ENCODE data around the gene PIP4K2C.
A peak's percentile ranks its signal among the peaks of the same experiment; 100 is the strongest.
"Not testable (repeated sequence)": the region's sequence is repeated elsewhere in the genome, so short reads cannot be mapped to it uniquely, and the experiment has no call there.

PIP4K2C gene

DNA sequence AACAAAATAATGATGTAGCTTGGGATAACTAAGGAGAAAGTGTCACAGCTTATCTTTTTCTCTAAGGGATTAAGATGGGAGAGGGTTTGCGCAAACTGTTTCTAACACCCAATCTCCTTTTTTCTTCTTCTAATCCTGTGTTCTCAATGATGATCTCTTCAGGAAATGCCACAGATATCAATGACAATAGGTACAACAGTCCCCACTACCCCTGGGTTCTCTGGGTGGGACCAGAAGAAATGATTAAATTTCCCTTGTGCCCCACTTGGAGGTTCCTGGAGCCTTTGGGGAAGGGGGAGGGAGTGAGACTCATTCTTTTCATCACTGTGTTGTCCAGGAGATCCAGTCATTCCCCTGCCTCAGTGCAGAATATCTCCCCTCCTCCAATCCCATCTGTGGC lies 8.6 kb upstream of the PIP4K2C start:
- no peak for DNase-seq (ENCODE audit: low read depth in 1 of 2, low spot score in 1 of 2)
- TF ChIP-seq JUND (IDR thresholded peaks at IDR 0.05; ENCODE audit: low read depth) = no peak
- in situ Hi-C loops (cut with HindIII; ENCODE audit: low pct_unique_long_range_greater_than_20kb, low sequenced_read_pairs) = no loop called here

DNA sequence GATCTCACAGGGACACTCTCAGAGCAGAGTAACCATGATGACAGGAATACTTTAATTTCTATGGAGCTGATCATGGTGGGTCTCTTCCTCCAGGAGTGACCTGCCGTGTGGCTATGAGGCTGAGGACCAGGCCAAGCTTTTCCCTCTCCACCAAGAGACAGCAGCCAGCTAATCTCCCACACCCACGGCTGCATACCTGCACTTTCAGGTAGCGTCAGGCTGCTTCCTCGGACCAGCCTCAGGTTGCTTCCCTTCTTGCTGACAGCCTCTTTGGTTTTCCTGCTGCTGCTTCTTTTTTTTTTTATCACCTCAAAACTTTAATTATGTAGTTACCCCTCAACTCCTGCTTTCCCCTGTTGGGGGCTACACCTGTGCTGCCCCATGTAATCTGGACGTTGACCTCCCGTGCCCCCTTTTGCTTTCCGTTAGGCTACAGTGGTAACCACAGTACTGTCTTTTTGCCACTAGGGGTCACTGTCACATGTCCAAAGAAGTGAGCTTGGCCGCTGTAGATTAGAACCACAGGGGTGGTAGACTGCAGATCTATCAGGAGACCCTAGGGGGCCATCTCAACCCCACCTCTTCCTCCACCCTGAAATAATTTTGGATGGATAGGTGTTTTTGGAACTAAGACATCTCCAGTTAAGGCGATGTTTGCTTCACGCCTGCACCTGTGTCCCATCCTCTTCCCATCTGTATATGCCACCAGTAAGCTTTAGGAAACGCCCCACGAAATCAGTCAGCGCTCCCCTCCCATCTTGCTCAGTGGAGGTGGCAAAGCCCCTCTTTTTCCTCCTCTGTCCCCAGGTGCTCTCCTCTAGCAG lies 7.8 kb upstream of the PIP4K2C start:
- in situ Hi-C loops (cut with HindIII; ENCODE audit: low pct_unique_long_range_greater_than_20kb, low sequenced_read_pairs) = no loop called here
- TF ChIP-seq JUND (IDR thresholded peaks at IDR 0.05; ENCODE audit: low read depth) = no peak
- DNase-seq (ENCODE audit: low read depth in 1 of 2, low spot score in 1 of 2) = peak; percentile 74 to 79

DNA sequence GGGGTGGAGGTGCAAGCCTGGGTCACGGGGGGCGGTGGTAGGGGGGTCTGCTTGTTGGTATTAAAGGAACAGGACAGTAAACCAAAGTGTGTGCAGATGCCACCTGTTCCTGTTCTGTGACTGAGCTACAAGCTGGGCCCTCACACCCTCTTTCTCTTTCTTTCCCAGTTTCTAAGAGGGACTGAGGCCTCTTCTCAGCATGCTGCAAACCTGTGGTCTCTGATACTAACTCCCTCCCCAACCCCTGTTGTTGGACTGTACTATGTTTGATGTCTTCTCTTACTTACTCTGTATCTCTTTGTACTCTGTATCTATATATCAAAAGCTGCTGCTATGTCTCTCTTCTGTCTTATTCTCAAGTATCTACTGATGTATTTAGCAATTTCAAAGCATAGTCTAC lies 6.9 kb upstream of the PIP4K2C start:
- DNase-seq (ENCODE audit: low read depth in 1 of 2, low spot score in 1 of 2) = no peak
- in situ Hi-C loops (cut with HindIII; ENCODE audit: low pct_unique_long_range_greater_than_20kb, low sequenced_read_pairs) = no loop called here

DNA sequence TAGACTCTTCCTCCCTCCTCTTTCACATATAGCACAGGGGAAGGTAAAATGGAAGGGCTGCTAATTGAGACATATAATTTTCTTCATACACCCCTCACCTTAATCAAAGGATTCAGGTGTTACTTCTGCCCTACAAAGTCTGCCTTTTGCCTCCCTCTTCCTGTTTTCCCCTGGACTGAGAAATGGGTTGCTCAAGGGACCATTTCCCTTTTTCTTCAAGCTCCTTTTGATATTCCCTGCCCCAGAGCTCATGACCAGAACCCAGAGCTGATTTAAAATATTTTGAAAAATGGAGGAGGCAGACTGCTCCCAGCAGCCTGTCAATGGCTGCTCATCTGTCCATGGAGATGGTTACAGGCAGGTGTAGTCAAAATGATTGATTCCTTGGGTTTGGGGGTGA lies 6.3 kb upstream of the PIP4K2C start:
- no peak for DNase-seq (ENCODE audit: low read depth in 1 of 2, low spot score in 1 of 2)
- in situ Hi-C loops (cut with HindIII; ENCODE audit: low pct_unique_long_range_greater_than_20kb, low sequenced_read_pairs) = no loop called here
- no peak for TF ChIP-seq JUND (IDR thresholded peaks at IDR 0.05; ENCODE audit: low read depth)

More for the DNA sequence above, 6.9 kb upstream of the PIP4K2C start:
- TF ChIP-seq JUND (IDR thresholded peaks at IDR 0.05; ENCODE audit: low read depth) = no peak

DNA sequence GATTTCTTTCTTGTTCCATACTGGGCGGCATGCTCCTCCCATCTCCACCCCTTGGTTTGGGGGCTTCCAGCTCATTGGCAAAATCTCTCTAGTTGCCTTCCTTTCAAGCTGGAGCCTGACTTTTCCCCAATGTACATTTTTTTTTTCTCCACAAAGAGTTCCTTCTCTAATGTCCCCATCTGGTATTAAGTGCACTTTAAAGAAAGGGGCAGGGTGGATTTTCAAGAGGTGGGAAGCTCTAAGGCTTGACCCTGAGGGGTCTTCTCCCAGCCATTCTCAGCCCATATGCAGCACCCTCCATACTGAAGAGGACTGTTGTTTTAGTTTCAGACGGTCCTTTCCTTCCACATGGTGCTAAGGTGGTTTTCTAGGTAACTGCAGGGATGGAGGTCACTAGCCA lies 5.8 kb upstream of the PIP4K2C start:
- TF ChIP-seq JUND (IDR thresholded peaks at IDR 0.05; ENCODE audit: low read depth) = no peak
- in situ Hi-C loops (cut with HindIII; ENCODE audit: low pct_unique_long_range_greater_than_20kb, low sequenced_read_pairs) = no loop called here
- DNase-seq (ENCODE audit: low read depth in 1 of 2, low spot score in 1 of 2) = no peak

DNA sequence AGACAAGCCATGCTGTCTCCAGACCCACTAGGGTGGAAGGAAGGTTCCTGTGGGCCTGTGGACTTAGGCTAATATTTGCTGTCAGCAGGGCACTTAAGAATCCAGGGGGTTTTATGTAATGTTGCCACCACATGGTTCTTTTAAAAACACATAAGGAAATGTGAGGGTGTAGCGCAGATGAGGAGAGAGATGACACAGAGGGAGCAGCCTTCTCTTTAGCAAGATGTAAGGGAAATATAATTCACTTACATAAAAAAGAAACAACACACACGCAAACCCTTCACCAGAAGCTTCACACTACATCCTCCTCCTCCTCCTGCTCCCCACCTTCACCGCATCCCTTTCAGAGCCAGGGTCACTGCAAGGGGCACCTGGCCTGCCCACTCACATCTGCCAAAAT lies 4.9 kb upstream of the PIP4K2C start:
- in situ Hi-C loops (cut with HindIII; ENCODE audit: low pct_unique_long_range_greater_than_20kb, low sequenced_read_pairs) = no loop called here
- no peak for TF ChIP-seq JUND (IDR thresholded peaks at IDR 0.05; ENCODE audit: low read depth)
- no peak for DNase-seq (ENCODE audit: low read depth in 1 of 2, low spot score in 1 of 2)

DNA sequence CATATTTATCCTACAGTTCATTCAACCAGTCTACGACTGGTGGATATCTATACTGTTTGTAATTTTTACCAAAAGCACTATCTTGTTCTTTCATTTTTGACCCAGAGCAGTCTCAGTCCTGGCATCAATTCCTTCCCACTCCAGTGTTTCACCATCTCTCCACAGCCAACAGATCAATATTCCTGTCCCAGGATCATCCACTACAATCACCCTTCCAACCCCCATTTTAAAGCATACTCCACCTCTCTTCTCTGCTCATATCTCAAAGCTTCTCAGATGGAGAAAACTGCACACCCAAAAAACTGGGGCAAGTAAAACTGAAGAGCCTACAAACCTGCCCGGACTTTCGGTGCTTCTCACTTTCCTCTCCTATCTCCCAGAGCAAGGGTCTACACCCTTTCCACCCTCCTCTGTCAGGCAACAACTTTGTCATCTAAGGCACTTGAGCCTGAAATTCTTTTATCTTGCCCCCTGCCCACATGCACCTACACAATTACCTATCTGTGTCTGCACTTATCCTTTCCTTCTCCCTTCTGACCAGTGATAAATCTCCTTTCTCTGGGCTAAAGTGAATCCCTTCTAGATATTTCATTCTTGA lies 4.1 kb upstream of the PIP4K2C start:
- TF ChIP-seq JUND (IDR thresholded peaks at IDR 0.05; ENCODE audit: low read depth) = no peak
- in situ Hi-C loops (cut with HindIII; ENCODE audit: low pct_unique_long_range_greater_than_20kb, low sequenced_read_pairs) = no loop called here
- no peak for DNase-seq (ENCODE audit: low read depth in 1 of 2, low spot score in 1 of 2)

DNA sequence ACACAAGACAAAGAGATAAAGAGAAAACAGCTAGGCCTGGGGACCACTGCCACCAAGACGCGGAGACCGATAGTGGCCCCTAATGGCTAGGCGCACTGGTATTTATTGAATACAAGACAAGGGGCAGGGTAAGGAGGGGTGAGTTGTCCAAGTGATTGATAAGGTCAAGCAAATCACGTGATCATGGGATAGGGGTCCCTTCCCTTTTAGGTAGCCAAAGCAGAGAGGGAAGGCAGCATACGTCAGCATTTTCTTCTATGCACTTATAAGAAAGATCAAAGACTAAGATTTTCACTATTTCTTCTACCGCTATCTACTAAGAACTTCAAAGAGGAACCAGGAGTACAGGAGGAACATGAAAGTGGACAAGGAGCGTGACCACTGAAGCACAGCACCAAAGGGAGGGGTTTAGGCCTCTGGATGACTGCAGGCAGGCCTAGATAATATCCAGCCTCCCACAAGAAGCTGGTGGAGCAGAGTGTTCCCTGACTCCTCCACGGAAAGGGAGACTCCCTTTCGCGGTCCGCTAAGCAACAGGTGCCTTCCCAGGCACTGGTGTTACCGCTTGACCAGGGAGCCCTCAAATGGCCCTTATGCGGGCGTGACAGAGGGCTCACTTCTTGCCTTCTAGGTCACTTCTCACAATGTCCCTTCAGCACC lies 1.9 kb upstream of the PIP4K2C start:
- DNase-seq (ENCODE audit: low read depth in 1 of 2, low spot score in 1 of 2); in situ Hi-C loops (cut with HindIII; ENCODE audit: low pct_unique_long_range_greater_than_20kb, low sequenced_read_pairs): not testable (repeated sequence)

DNA sequence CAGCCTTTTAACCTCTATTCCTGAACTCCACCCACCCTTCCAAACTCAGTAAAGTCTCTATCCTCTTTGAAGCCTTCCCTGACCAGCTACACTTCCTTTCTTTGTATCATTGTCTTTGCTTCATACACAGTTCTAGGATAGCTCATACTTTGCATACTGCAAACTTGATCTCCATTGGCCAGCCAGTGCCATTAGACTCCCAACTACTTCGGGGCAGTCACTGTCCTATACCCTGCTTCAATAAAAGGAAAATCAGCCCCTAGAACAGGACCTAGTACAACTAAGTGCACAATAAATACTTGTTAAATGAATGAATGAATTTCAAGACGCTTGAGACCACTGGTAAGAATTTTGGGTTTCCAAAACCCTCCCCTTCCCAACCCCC lies 521 bp upstream of the PIP4K2C start:
- in situ Hi-C loops (cut with HindIII; ENCODE audit: low pct_unique_long_range_greater_than_20kb, low sequenced_read_pairs) = no loop called here
- TF ChIP-seq JUND (IDR thresholded peaks at IDR 0.05; ENCODE audit: low read depth) = no peak

DNA sequence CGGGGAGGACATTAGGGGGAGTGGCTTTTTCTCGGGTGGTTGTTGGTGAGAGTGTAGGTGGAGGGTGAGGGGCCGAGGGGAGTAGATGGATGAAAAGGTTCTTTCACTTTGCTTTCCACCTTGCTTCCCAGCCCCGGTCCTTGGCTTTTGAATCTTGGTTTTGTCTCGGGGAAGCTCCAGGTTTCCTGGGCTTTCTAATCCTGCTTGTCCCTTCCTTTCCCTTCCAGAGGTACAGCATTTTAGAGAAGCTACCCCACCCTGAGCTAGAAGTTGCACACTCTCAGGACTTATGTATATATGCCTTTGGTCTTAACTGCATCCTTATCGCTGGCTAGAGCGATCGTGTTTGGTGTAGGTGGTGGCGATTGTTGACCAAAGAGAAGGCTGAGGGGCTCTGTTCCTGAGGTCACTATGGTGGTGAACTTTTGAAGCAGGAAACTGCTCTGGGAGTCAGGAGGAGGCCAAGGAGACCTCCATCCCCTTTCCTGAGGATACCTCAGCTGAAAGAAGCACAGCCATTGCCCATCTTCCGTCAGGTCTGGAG lies 862 bp downstream of the PIP4K2C start:
- in situ Hi-C loops (cut with HindIII; ENCODE audit: low pct_unique_long_range_greater_than_20kb, low sequenced_read_pairs) = no loop called here
- DNase-seq (ENCODE audit: low read depth in 1 of 2, low spot score in 1 of 2) = no peak
- no peak for TF ChIP-seq JUND (IDR thresholded peaks at IDR 0.05; ENCODE audit: low read depth)

More for the DNA sequence above, 521 bp upstream of the PIP4K2C start:
- DNase-seq (ENCODE audit: low read depth in 1 of 2, low spot score in 1 of 2) = peak in 1 of 2 experiments; percentile 23

DNA sequence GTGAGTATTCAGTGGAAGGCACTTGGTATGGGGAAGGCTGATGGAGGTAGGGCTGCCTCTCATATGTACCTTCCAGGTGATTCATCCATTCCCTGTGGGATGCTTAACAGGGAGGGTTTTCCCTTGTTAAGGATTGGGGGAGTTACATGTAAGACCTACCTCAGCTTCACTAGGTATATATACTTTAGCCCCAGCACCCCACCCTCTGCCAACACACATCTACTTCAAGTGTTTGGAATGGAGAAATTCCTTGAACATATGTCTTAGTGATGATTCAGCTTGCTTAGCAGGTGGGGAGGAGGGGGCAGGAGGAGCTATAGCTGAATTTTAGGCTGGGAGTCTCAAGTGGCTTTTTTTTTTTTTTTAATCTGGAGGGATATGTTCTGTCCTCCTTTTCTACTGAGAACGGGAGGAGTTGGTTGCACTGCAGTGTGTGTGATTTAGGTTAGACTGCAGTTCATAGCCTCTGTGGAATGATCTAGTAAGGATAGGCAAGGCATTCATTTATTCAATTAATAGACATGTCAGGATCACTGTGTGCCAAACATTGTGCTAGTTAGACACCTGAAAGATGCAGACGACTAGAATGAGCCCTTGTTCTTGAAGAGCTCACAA lies 1.7 kb downstream of the PIP4K2C start:
- TF ChIP-seq JUND (IDR thresholded peaks at IDR 0.05; ENCODE audit: low read depth) = no peak
- no peak for DNase-seq (ENCODE audit: low read depth in 1 of 2, low spot score in 1 of 2)
- in situ Hi-C loops (cut with HindIII; ENCODE audit: low pct_unique_long_range_greater_than_20kb, low sequenced_read_pairs) = no loop called here

DNA sequence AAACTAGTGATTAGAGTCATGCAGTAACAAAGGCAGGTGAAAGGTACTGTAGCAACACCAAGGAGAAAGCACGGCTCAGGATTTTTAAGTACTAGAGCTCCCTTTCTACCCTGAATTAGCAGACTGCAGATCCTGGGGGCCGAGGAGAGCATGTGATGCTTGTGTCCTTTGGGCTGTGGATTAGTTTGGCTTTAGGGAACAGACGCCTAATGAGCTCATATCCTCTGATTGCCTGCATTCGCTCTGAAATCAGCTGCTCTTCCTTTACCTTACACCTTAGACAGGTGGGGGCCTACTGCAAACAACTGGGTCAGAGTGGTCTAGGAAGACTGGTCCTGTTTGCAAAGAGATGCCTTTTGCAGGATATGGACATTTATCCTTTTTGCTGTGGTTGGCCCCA lies 2.2 kb downstream of the PIP4K2C start:
- no peak for TF ChIP-seq JUND (IDR thresholded peaks at IDR 0.05; ENCODE audit: low read depth)
- DNase-seq (ENCODE audit: low read depth in 1 of 2, low spot score in 1 of 2) = no peak
- in situ Hi-C loops (cut with HindIII; ENCODE audit: low pct_unique_long_range_greater_than_20kb, low sequenced_read_pairs) = no loop called here
